ENCODE data around the gene DLL3. TPM values are rescaled to one million over a fixed set of nuclear protein-coding genes. Genes with fewer than 3 reads are reported as not detected.
"Not testable (repeated sequence)": the region's sequence is repeated elsewhere in the genome, so short reads cannot be mapped to it uniquely, and the experiment has no call there.

The DLL3 gene
- total and polyA plus RNA-seq, 2 experiments from 2014 or later = 1.1 to 1.6 TPM

- Histone ChIP-seq H3K27me3 (no peaks in the 10 kb centered on the region), H3K27ac (no peak overlapping the region), H2AFZ (no peak overlapping the region), H3K9me3 (ENCODE audit: low read depth) (no peaks in the 10 kb centered on the region), H3K9me2 (replicated peaks; ENCODE audit: insufficient read depth) (no peaks in the 10 kb centered on the region), H3K79me2 (no peaks in the 10 kb centered on the region), H3K4me1 (ENCODE audit: insufficient read depth) (no peaks in the 10 kb centered on the region), H3K4me3 (no peak overlapping the region), H3K4me2 (no peak overlapping the region), H4K20me1 (ENCODE audit: insufficient read depth, poor library complexity, severe bottlenecking) (no peaks in the 10 kb centered on the region), H3K36me3 (replicated peaks; ENCODE audit: insufficient read depth, low read depth) (no peaks in the 10 kb centered on the region)
- TF ChIP-seq EZH2 (IDR thresholded peaks at IDR 0.05; ENCODE audit: borderline replicate concordance) (no peak), EZH2phosphoT487 (IDR thresholded peaks at IDR 0.05; ENCODE audit: low read depth, severe bottlenecking, unreplicated experiment) (no peak), CTCF (IDR thresholded peaks at IDR 0.05; ENCODE audit: poor library complexity) (no peak)
- WGBS (ENCODE audit: low lambda C conversion rate, missing lambda C conversion rate) = 94% methylated on average over 11 of the region's 11 CpGs
- no peak for DNase-seq (ENCODE audit: low spot score)
Observed at GRCh38 chr19:39473443-39473960, 25.2 kb upstream of the DLL3 start.

- Histone ChIP-seq H3K27ac (no peak overlapping the region), H3K4me2 (no peak overlapping the region), H3K36me3 (replicated peaks; ENCODE audit: insufficient read depth, low read depth) (no peaks in the 10 kb centered on the region), H2AFZ (no peak overlapping the region), H3K4me1 (ENCODE audit: insufficient read depth) (no peaks in the 10 kb centered on the region), H3K79me2 (no peaks in the 10 kb centered on the region), H3K9me3 (ENCODE audit: low read depth) (no peaks in the 10 kb centered on the region), H3K4me3 (no peak overlapping the region), H3K27me3 (no peaks in the 10 kb centered on the region), H4K20me1 (ENCODE audit: insufficient read depth, poor library complexity, severe bottlenecking) (no peaks in the 10 kb centered on the region), H3K9me2 (replicated peaks; ENCODE audit: insufficient read depth) (no peaks in the 10 kb centered on the region)
- peak; percentile 74 for DNase-seq (ENCODE audit: low spot score)
- 57% methylated on average over 8 of the region's 9 CpGs for WGBS (ENCODE audit: low lambda C conversion rate, missing lambda C conversion rate)
- TF ChIP-seq EZH2 (IDR thresholded peaks at IDR 0.05; ENCODE audit: borderline replicate concordance) (no peak), CTCF (IDR thresholded peaks at IDR 0.05; ENCODE audit: poor library complexity) (peak; percentile 82), EZH2phosphoT487 (IDR thresholded peaks at IDR 0.05; ENCODE audit: low read depth, severe bottlenecking, unreplicated experiment) (no peak)
Observed at GRCh38 chr19:39474139-39474620, 24.6 kb upstream of the DLL3 start.

GRCh38 chr19:39475748-39476147 lies 23.0 kb upstream of the DLL3 start:
- H4K20me1 ChIP-seq (ENCODE audit: insufficient read depth, poor library complexity, severe bottlenecking) = no peaks in the 10 kb centered on the region
- no peak overlapping the region for H2AFZ ChIP-seq
- H3K27me3 ChIP-seq = no peaks in the 10 kb centered on the region
- DNase-seq (ENCODE audit: low spot score) = no peak
- H3K4me3 ChIP-seq = no peak overlapping the region
- 100% methylated on average over 2 of the region's 2 CpGs for WGBS (ENCODE audit: low lambda C conversion rate, missing lambda C conversion rate)
- no peaks in the 10 kb centered on the region for H3K36me3 ChIP-seq (replicated peaks; ENCODE audit: insufficient read depth, low read depth)
- peaks cover 7% of the 10 kb centered on the region for H3K4me1 ChIP-seq (ENCODE audit: insufficient read depth)
- no peak overlapping the region for H3K4me2 ChIP-seq
- TF ChIP-seq EZH2phosphoT487 (IDR thresholded peaks at IDR 0.05; ENCODE audit: low read depth, severe bottlenecking, unreplicated experiment) (no peak), CTCF (IDR thresholded peaks at IDR 0.05; ENCODE audit: poor library complexity) (no peak), EZH2 (IDR thresholded peaks at IDR 0.05; ENCODE audit: borderline replicate concordance) (no peak)
- no peak overlapping the region for H3K27ac ChIP-seq
- no peaks in the 10 kb centered on the region for H3K79me2 ChIP-seq
- H3K9me3 ChIP-seq (ENCODE audit: low read depth) = no peaks in the 10 kb centered on the region
- H3K9me2 ChIP-seq (replicated peaks; ENCODE audit: insufficient read depth) = no peaks in the 10 kb centered on the region

GRCh38 chr19:39479319-39479801 lies 19.4 kb upstream of the DLL3 start:
- not testable (repeated sequence) for H4K20me1 ChIP-seq (ENCODE audit: insufficient read depth, poor library complexity, severe bottlenecking); H3K9me2 ChIP-seq (replicated peaks; ENCODE audit: insufficient read depth); H3K36me3 ChIP-seq (replicated peaks; ENCODE audit: insufficient read depth, low read depth); DNase-seq (ENCODE audit: low spot score); H3K4me3 ChIP-seq; H2AFZ ChIP-seq; H3K27me3 ChIP-seq; H3K9me3 ChIP-seq (ENCODE audit: low read depth)
- peaks cover 23% of the 10 kb centered on the region for H3K79me2 ChIP-seq
- H3K4me2 ChIP-seq = peak overlapping the region; percentile 77
- WGBS (ENCODE audit: low lambda C conversion rate, missing lambda C conversion rate) = 64% methylated on average over 11 of the region's 11 CpGs
- H3K27ac ChIP-seq = peak overlapping the region; percentile 91
- peaks cover 12% of the 10 kb centered on the region for H3K4me1 ChIP-seq (ENCODE audit: insufficient read depth)

All from hepatocyte (in vitro differentiated cells).